HCT116 (cell line): ENCODE results near the gene CLIC3. TPM values are rescaled to one million over a fixed set of nuclear protein-coding genes. Genes with fewer than 3 reads are reported as not detected.

ENCODE experiments used
- ATAC-seq: fragments of 200-7000 bp; cut with Tn5 transposase; 2 replicates; pipeline ENCODE4 v1.9.1; 2020; ENCODE audit warnings: mild to moderate bottlenecking, moderate library complexity
- BruUV-seq: library from RNA; stranded (reverse); fragments of 400-500 nt; replicated peaks from 2 replicates; lab custom pipeline; 2021; lab: Mats Ljungman, UMichigan
- CTCF ChIA-PET: fragments of 300-600 bp; sonication (Branson Sonifier 250); formaldehyde crosslinking; loops from one replicate; lab custom pipeline; 2021; ENCODE audit warnings: antibody characterized with exemption; lab: Charles Lee
- POLR2A ChIA-PET: fragments of 300-600, 350-600 bp; sonication (Branson Sonifier 250); formaldehyde crosslinking; loops from one replicate; lab custom pipeline; 2021; ENCODE audit warnings: antibody characterized with exemption; lab: Charles Lee
- RAD21 ChIA-PET, 2 experiments: fragments of 300-600 bp; sonication (Branson Sonifier 250); formaldehyde crosslinking; loops; one replicate each; lab custom pipeline; 2023; ENCODE audit warnings: low total read pairs in 2 of 2; ENCODE audit not compliant: uncharacterized antibody in 2 of 2, unreplicated experiment in 2 of 2, low non-redundant PET in 1 of 2; lab: Charles Lee
- DNase-seq: peaks from one replicate; pipeline ENCODE4 v3.0.0-alpha.2; 2010; ENCODE audit warnings: low read depth, low spot score
- H2AFZ ChIP-seq: fragments of 200-600 bp; shearing (Covaris generic), sonication (generic); 2 replicates; pipeline ENCODE4 v1.6.1; 2017; ENCODE audit warnings: low read depth, mixed run types, mixed read lengths, antibody characterized with exemption, low read length; ENCODE audit not compliant: poor library complexity, severe bottlenecking
- H3K27ac ChIP-seq: 2 replicates; pipeline ENCODE4 v1.5.1; 2012; ENCODE audit warnings: low read depth, low read length
- H3K27me3 ChIP-seq: fragments of 200-600 bp; sonication (generic); 2 replicates; pipeline ENCODE4 v1.6.1; 2016; ENCODE audit warnings: mixed run types, low read length, mixed read lengths; ENCODE audit not compliant: insufficient read depth
- H3K36me3 ChIP-seq, 2 experiments: fragments of 200-500 bp in 1 of 2; fragments of 200-600 bp in 1 of 2; sonication (Bioruptor generic) in 1 of 2; sonication (generic) in 1 of 2; 2 replicates each; pipeline versions ENCODE4 v1.5.1 to v1.6.1; 2014 to 2016; ENCODE audit warnings: low read length in 2 of 2, inconsistent platforms in 1 of 2, mixed read lengths in 1 of 2, mixed run types in 1 of 2; ENCODE audit not compliant: insufficient read depth in 2 of 2, control insufficient read depth in 1 of 2
- H3K4me1 ChIP-seq, 2 experiments: fragments of 200-600 bp in 1 of 2; sonication (generic) in 1 of 2; 2 replicates each; pipeline versions ENCODE4 v1.5.1 to v1.6.1; 2012 to 2017; ENCODE audit warnings: low read length in 2 of 2, inconsistent platforms in 1 of 2, mild to moderate bottlenecking in 1 of 2, mixed read lengths in 1 of 2, mixed run types in 1 of 2, moderate library complexity in 1 of 2; ENCODE audit not compliant: insufficient read depth in 2 of 2, control insufficient read depth in 1 of 2
- H3K4me2 ChIP-seq: fragments of 200-600 bp; sonication (generic); 2 replicates; pipeline ENCODE4 v1.6.1; 2017; ENCODE audit warnings: mixed run types, low read length, mixed read lengths
- H3K4me3 ChIP-seq, 2 experiments: fragments of 200-600 bp in 1 of 2; sonication (generic) in 1 of 2; replicated peaks in 1 of 2; 2 replicates each; pipeline ENCODE4 v1.5.1; 2011 to 2016; ENCODE audit warnings: low read length in 2 of 2, control low read depth in 1 of 2, low read depth in 1 of 2, mild to moderate bottlenecking in 1 of 2, mixed read lengths in 1 of 2, mixed run types in 1 of 2
- H3K79me2 ChIP-seq: fragments of 200-600 bp; sonication (generic); 2 replicates; pipeline ENCODE4 v1.6.1; 2017; ENCODE audit warnings: mild to moderate bottlenecking, mixed run types, low read length, moderate library complexity, mixed read lengths; ENCODE audit not compliant: insufficient read depth
- H3K9ac ChIP-seq: fragments of 200-600 bp; sonication (generic); 2 replicates; pipeline ENCODE4 v1.6.1; 2016; ENCODE audit warnings: low read length, mixed read lengths
- H3K9me2 ChIP-seq: fragments of 200-600 bp; sonication (generic), shearing (Covaris generic); 2 replicates; pipeline ENCODE4 v1.6.1; 2017; ENCODE audit warnings: mixed run types, mild to moderate bottlenecking, moderate library complexity; ENCODE audit not compliant: insufficient read depth
- H3K9me3 ChIP-seq, 2 experiments: fragments of 200-500 bp in 1 of 2; fragments of 200-600 bp in 1 of 2; sonication (Bioruptor generic) in 1 of 2; sonication (generic) in 1 of 2; 2 replicates each; pipeline ENCODE4 v1.6.1; 2014 to 2017; ENCODE audit warnings: low read length in 2 of 2, mixed read lengths in 2 of 2, inconsistent platforms in 1 of 2, low read depth in 1 of 2, mild to moderate bottlenecking in 1 of 2, mixed run types in 1 of 2, moderate library complexity in 1 of 2; ENCODE audit not compliant: control insufficient read depth in 1 of 2, insufficient read depth in 1 of 2
- H4K20me1 ChIP-seq: fragments of 200-600 bp; sonication (generic), shearing (Covaris generic); 2 replicates; pipeline ENCODE4 v1.6.1; 2017; ENCODE audit warnings: mixed run types, mild to moderate bottlenecking, moderate library complexity; ENCODE audit not compliant: insufficient read depth
- CBX3 ChIP-seq: IDR thresholded peaks from 2 replicates; pipeline ENCODE4 v1.6.1; 2012; ENCODE audit warnings: low read depth
- EGR1 ChIP-seq: IDR thresholded peaks from 2 replicates; pipeline ENCODE4 v1.6.1; 2012; ENCODE audit warnings: low read depth
- EZH2 ChIP-seq: fragments of 200-600 bp; sonication (generic); IDR thresholded peaks from 2 replicates; pipeline ENCODE4 v1.6.1; 2017; ENCODE audit warnings: antibody characterized with exemption, mixed run types
- EZH2phosphoT487 ChIP-seq: fragments of 200-600 bp; IDR thresholded peaks from 2 replicates; pipeline ENCODE4 v1.6.1; 2018; ENCODE audit warnings: antibody characterized with exemption, borderline replicate concordance
- FOSL1 ChIP-seq: IDR thresholded peaks from 2 replicates; pipeline ENCODE4 v1.6.1; 2012; ENCODE audit warnings: low read depth
- POLR2A ChIP-seq: IDR thresholded peaks from 2 replicates; pipeline ENCODE4 v1.7.0; 2011; ENCODE audit warnings: borderline replicate concordance; ENCODE audit not compliant: insufficient read depth, insufficient read length; ENCODE audit errors: extremely low read depth
- REST ChIP-seq: IDR thresholded peaks from 2 replicates; pipeline ENCODE4 v1.6.1; 2012; ENCODE audit warnings: low read depth
- SP1 ChIP-seq: IDR thresholded peaks from 2 replicates; pipeline ENCODE4 v1.6.1; 2012; ENCODE audit warnings: low read depth
- SRF ChIP-seq: IDR thresholded peaks from 2 replicates; pipeline ENCODE4 v1.6.1; 2012; ENCODE audit warnings: low read depth
- TCF7L2 ChIP-seq: IDR thresholded peaks from 2 replicates; pipeline ENCODE4 v1.7.0; 2011; ENCODE audit warnings: borderline replicate concordance, inconsistent platforms; ENCODE audit not compliant: insufficient read depth, insufficient read length; ENCODE audit errors: extremely low read depth
- YY1 ChIP-seq: IDR thresholded peaks from 2 replicates; pipeline ENCODE4 v1.6.1; 2011; ENCODE audit warnings: low read length, low read depth, moderate library complexity, mild to moderate bottlenecking; ENCODE audit not compliant: insufficient replicate concordance; ENCODE audit errors: extremely low read depth
- ZFX ChIP-seq: fragments of 450-650 bp; IDR thresholded peaks from 2 replicates; pipeline ENCODE4 v1.6.1; 2017
- ZNF274 ChIP-seq: fragments of 200-500 bp; sonication (Bioruptor generic); IDR thresholded peaks from 2 replicates; pipeline ENCODE4 v1.6.1; 2014; ENCODE audit warnings: mild to moderate bottlenecking, low read depth, low read length, inconsistent platforms
- intact Hi-C: fragments of 100-400 bp; cut with micrococcal nuclease; formaldehyde crosslinking; loops from 2 replicates; pipeline ENCODE4 v1.10.0; 2022
- total RNA-seq: library from RNA; stranded (reverse); gene quantifications from one replicate; pipeline ENCODE4 v1.2.1, GENCODE V29; 2021; ENCODE audit not compliant: unreplicated experiment

Gene CLIC3
- total RNA-seq, 1 experiment from 2014 or later = 8.4 TPM

DNA sequence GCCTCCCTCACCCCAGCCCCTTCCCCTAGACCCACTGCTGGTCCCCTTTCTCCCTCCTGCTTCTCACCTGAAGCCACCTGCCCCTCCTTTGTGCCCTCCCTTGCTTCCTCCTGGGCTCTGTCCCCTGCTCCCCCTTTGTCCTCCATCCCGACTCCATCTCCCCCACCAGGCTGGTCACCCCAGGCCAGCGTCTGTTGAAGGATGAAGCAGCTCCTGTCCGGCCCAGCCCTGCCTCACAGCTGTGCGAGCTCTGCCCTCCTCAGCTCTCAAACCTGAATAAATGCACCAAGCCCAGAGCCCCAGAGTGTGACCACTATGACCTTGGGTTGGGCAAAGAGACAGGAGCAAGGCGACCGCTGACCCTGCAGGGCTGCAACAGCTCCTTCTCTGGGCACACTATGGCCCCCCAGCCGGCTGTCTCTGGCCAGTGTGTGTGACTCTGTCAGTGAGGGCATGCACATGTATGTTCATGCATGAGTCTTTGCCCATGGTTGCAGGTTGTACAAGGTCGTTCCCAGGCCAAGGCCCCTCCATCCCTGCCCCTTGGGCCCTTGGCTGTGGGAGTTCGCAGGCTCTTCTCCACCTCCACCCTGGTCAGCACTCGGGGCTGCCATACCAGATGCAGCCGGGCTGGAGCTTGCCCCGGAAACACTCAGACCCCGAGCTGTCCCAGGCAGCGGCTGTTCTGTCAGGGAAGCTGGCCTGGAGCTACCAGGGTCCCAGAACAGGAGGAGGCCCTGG is 41.0 kb downstream of the CLIC3 start:
- H3K36me3 ChIP-seq = no peaks in the 10 kb centered on the region
- H3K9ac ChIP-seq = no peak overlapping the region
- no peak overlapping the region for H2AFZ ChIP-seq
- POLR2A ChIA-PET = no interaction called here
- H3K27me3 ChIP-seq = no peaks in the 10 kb centered on the region
- H3K9me2 ChIP-seq = no peaks in the 10 kb centered on the region
- H3K4me3 ChIP-seq = no peak overlapping the region
- H3K4me2 ChIP-seq = no peak overlapping the region
- peaks cover 6 to 10% of the 10 kb centered on the region in 2 experiments for H3K4me1 ChIP-seq
- no peak for TF ChIP-seq ZNF274
- TF ChIP-seq, all 23 proteins: peak for 0
- DNase-seq (no peak), ATAC-seq (no peak)
- no TSS peak for BruUV-seq
- intact Hi-C loops = no loop called here
- Histone ChIP-seq H4K20me1 (no peaks in the 10 kb centered on the region), H3K79me2 (no peaks in the 10 kb centered on the region), H3K27ac (no peak overlapping the region), H3K9me3 (no peaks in the 10 kb centered on the region)
- RAD21 ChIA-PET = no interaction called here
- CTCF ChIA-PET = no interaction called here

- ChIA-PET CTCF (no interaction called here), RAD21 (no interaction called here)
- H2AFZ ChIP-seq = no peak overlapping the region
- DNase-seq = no peak
- H3K27me3 ChIP-seq = no peaks in the 10 kb centered on the region
- H3K36me3 ChIP-seq = no peaks in the 10 kb centered on the region
- no peaks in the 10 kb centered on the region for H4K20me1 ChIP-seq
- no TSS peak for BruUV-seq
- no peak overlapping the region for H3K4me3 ChIP-seq
- no peaks in the 10 kb centered on the region for H3K9me2 ChIP-seq
- TF ChIP-seq EZH2phosphoT487 (no peak), EZH2 (no peak), YY1 (no peak), SP1 (no peak), SRF (no peak), ZFX (no peak), POLR2A (no peak), CBX3 (no peak), EGR1 (no peak), TCF7L2 (no peak), REST (no peak), FOSL1 (no peak), ZNF274 (no peak)
- TF ChIP-seq, all 23 proteins: peak for 0
- H3K4me2 ChIP-seq = no peak overlapping the region
- H3K9ac ChIP-seq = no peak overlapping the region
- POLR2A ChIA-PET = no interaction called here
- H3K27ac ChIP-seq = no peak overlapping the region
- no peaks in the 10 kb centered on the region for H3K9me3 ChIP-seq
- ATAC-seq = no peak
- intact Hi-C loops = no loop called here
- H3K4me1 ChIP-seq = peaks cover 8 to 16% of the 10 kb centered on the region in 2 experiments
- H3K79me2 ChIP-seq = no peaks in the 10 kb centered on the region
Observed at GRCh38 chr9:136954270-136955083, 41.9 kb downstream of the CLIC3 start.
